Measurements from ENCODE around the gene UBE2D3. TPM values are rescaled to one million over a fixed set of nuclear protein-coding genes. Genes with fewer than 3 reads are reported as not detected.
A peak's percentile ranks its signal among the peaks of the same experiment; 100 is the strongest.

Gene UBE2D3
- total and polyA plus RNA-seq, 2 of the 4 experiments (the other 2 are of a cell fraction) = 233 to 387 TPM

- no peaks in the 10 kb centered on the region for H3K9me3 ChIP-seq (ENCODE audit: control insufficient read depth, insufficient read depth, low read length)
- H3K4me2 ChIP-seq (ENCODE audit: low read depth, low read length) = peak overlapping the region; percentile 71
- POLR2A ChIA-PET (ENCODE audit: unreplicated experiment) = interaction anchor here (0.8 kb wide), 1 partner anchor 67 kb away, joined by 3 read pairs; no protein-coding TSS in a partner anchor
- H3K27ac ChIP-seq (ENCODE audit: insufficient read depth, low read length) = peak overlapping the region; percentile 67
- dilution Hi-C loops (cut with HindIII; ENCODE audit: low sequenced_read_pairs, unreplicated experiment) (no loop called here), intact Hi-C loops (cut with micrococcal nuclease) (loop anchor here (2.0 to 5.0 kb wide), 4 partner anchors 57 to 247 kb away; no protein-coding TSS in a partner anchor), in situ Hi-C loops (cut with MboI; ENCODE audit: low sequenced_read_pairs) (no loop called here)
- peak overlapping the region; percentile 93 for H3K4me3 ChIP-seq (ENCODE audit: insufficient read depth, low read depth, low read length)
- H3K56ac ChIP-seq (ENCODE audit: extremely low read depth, insufficient read depth, low read length) = 0 out of 2 replicates have a peak overlapping the region, but pooled peaks have one; percentile 8
- H4K91ac ChIP-seq (ENCODE audit: insufficient read depth, low read depth, low read length) = no peak overlapping the region
- H2AFZ ChIP-seq (replicated peaks; ENCODE audit: low read length, poor library complexity) = peak overlapping the region; percentile 99
- no peaks in the 10 kb centered on the region for H3K36me3 ChIP-seq (ENCODE audit: control insufficient read depth, insufficient read depth, low read length)
- peak overlapping the region; percentile 77 for H2BK5ac ChIP-seq (ENCODE audit: low read depth, low read length, poor library complexity, severe bottlenecking)
- H3K27me3 ChIP-seq (ENCODE audit: control insufficient read depth, insufficient read depth, low read length) = no peaks in the 10 kb centered on the region
- H3K9ac ChIP-seq (ENCODE audit: low read depth, low read length) = peak overlapping the region; percentile 76
- H2BK20ac ChIP-seq (ENCODE audit: low read depth, low read length) = 0 out of 2 replicates have a peak overlapping the region, but pooled peaks have one; percentile 15
- peak overlapping the region; percentile 55; the same call in 1 of the 2 replicates for H2AK5ac ChIP-seq (ENCODE audit: low read depth, low read length)
- TF ChIP-seq POLR2A (IDR thresholded peaks at IDR 0.05; ENCODE audit: low read depth, low read length) (peak; percentile 75), MAZ (IDR thresholded peaks at IDR 0.05; ENCODE audit: borderline replicate concordance, low read depth, low read length) (no peak), BHLHE40 (IDR thresholded peaks at IDR 0.05; ENCODE audit: low read depth, low read length) (no peak; the same call in 1 of the 2 replicates), CEBPB (IDR thresholded peaks at IDR 0.05; ENCODE audit: low read depth, low read length) (peak; percentile 80), SMC3 (IDR thresholded peaks at IDR 0.05; ENCODE audit: low read depth, low read length) (no peak)
- TF ChIP-seq, protein P1, sequence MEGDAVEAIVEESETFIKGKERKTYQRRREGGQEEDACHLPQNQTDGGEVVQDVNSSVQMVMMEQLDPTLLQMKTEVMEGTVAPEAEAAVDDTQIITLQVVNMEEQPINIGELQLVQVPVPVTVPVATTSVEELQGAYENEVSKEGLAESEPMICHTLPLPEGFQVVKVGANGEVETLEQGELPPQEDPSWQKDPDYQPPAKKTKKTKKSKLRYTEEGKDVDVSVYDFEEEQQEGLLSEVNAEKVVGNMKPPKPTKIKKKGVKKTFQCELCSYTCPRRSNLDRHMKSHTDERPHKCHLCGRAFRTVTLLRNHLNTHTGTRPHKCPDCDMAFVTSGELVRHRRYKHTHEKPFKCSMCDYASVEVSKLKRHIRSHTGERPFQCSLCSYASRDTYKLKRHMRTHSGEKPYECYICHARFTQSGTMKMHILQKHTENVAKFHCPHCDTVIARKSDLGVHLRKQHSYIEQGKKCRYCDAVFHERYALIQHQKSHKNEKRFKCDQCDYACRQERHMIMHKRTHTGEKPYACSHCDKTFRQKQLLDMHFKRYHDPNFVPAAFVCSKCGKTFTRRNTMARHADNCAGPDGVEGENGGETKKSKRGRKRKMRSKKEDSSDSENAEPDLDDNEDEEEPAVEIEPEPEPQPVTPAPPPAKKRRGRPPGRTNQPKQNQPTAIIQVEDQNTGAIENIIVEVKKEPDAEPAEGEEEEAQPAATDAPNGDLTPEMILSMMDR (conservative IDR thresholded peaks at IDR 0.05; ENCODE audit: low read depth, low read length) = no peak
- H3K23ac ChIP-seq (ENCODE audit: low read depth, low read length) = peak overlapping the region; percentile 77
- peak overlapping the region in 1 of 2 experiments; percentile 61; a peak in 2 of 4 replicates for H4K8ac ChIP-seq (ENCODE audit: low read depth in 2 of 2, low read length in 2 of 2)
- H3K9me1 ChIP-seq (ENCODE audit: insufficient read depth, low read length) = peaks cover 7% of the 10 kb centered on the region; the same call in 1 of the 2 replicates
- H3K14ac ChIP-seq (replicated peaks; ENCODE audit: low read depth, low read length) = peak overlapping the region; percentile 69
- peak overlapping the region; percentile 44 for H3K4ac ChIP-seq (ENCODE audit: low read depth, low read length)
- peak overlapping the region; percentile 11; the same call in 1 of the 2 replicates for H4K5ac ChIP-seq (ENCODE audit: low read depth, low read length)
- CTCF ChIA-PET = interaction anchor here (0.6 to 1.1 kb wide), 2 partner anchors 10 to 139 kb away, joined by 4 to 9 read pairs; no protein-coding TSS in a partner anchor
- H3K18ac ChIP-seq (ENCODE audit: low read depth, low read length) = peak overlapping the region; percentile 32
- 0 out of 2 replicates have a peak, but pooled peaks cover 4% of the 10 kb centered on the region for H4K20me1 ChIP-seq (ENCODE audit: insufficient read depth, low read length)
- H3K79me1 ChIP-seq (ENCODE audit: low read depth in 1 of 2, low read length in 2 of 2) = peaks cover 16 to 40% of the 10 kb centered on the region in 2 experiments; a peak in 3 of 4 replicates
- BruUV-seq (replicated peaks) = TSS peak; percentile 29
- H2BK120ac ChIP-seq (ENCODE audit: low read depth, low read length) = peak overlapping the region; percentile 27
- H2AK9ac ChIP-seq (replicated peaks; ENCODE audit: low read depth, low read length, poor library complexity) = peak overlapping the region; percentile 89
- WGBS, 2 experiments (ENCODE audit: extremely low coverage in 2 of 2, insufficient read length in 1 of 2) = 1% methylated on average over 11 of the region's 25 CpGs; no CpG with 5 or more reads in 1 of the 2 experiments
- DNase-seq (peak; percentile 68), ATAC-seq (ENCODE audit: low read depth) (peak; percentile 38)
- peaks cover 5% of the 10 kb centered on the region for H3K4me1 ChIP-seq (ENCODE audit: control insufficient read depth, insufficient read depth, low read length)
- H2BK15ac ChIP-seq (ENCODE audit: low read depth, low read length) = peak overlapping the region; percentile 4; the same call in 1 of the 3 replicates
Measured at GRCh38 chr4:102759831-102760644, 67.3 kb downstream of the UBE2D3 start.

Measured in IMR-90 (cell line).